HEK293 (cell line): ENCODE measurements around the gene IGF1R.

Experiments used
- CTCF ChIA-PET: fragments of 350-600 bp; formaldehyde crosslinking; extraction: SDS; loops from one replicate; lab custom pipeline; 2021; ENCODE audit warnings: antibody characterized with exemption; lab: Yijun Ruan, JAX
- POLR2A ChIA-PET: fragments of 300-600 bp; formaldehyde crosslinking; extraction: SDS; loops from one replicate; lab custom pipeline; 2020; ENCODE audit warnings: antibody characterized with exemption, inconsistent platforms; lab: Yijun Ruan, JAX
- H3K27ac ChIP-seq: fragments of 200-500 bp; sonication (Bioruptor generic); 2 replicates; pipeline ENCODE4 v1.5.1; 2014; ENCODE audit warnings: low read depth, low read length, control low read depth, inconsistent platforms; ENCODE audit errors: extremely low read depth
- H3K36me3 ChIP-seq, 2 experiments: fragments of 200-500 bp in 1 of 2; sonication (Bioruptor generic) in 1 of 2; 1 replicate in 1 of 2; 2 replicates in 1 of 2; pipeline ENCODE4 v1.5.1; 2014 to 2017; ENCODE audit warnings: inconsistent platforms in 2 of 2, low read length in 2 of 2; ENCODE audit not compliant: control insufficient read depth in 2 of 2, insufficient read depth in 1 of 2
- H3K4me1 ChIP-seq: fragments of 200-500 bp; sonication (Bioruptor generic); 2 replicates; pipeline ENCODE4 v1.5.1; 2014; ENCODE audit warnings: mild to moderate bottlenecking, low read length, inconsistent platforms; ENCODE audit not compliant: control insufficient read depth, insufficient read depth
- H3K4me3 ChIP-seq: 2 replicates; pipeline ENCODE4 v1.5.1; 2011; ENCODE audit warnings: low read depth, mild to moderate bottlenecking, control low read depth, low read length, moderate library complexity
- H3K9me3 ChIP-seq: fragments of 200-500 bp; sonication (Bioruptor generic); 2 replicates; pipeline ENCODE4 v1.5.1; 2014; ENCODE audit warnings: low read depth, low read length, inconsistent platforms; ENCODE audit not compliant: control insufficient read depth, insufficient read depth
- REPIN1 ChIP-seq: fragments of 450-650 bp; formaldehyde crosslinking; IDR thresholded peaks from 2 replicates; pipeline ENCODE4 v1.5.1; 2017; ENCODE audit warnings: missing biosample characterization, missing genetic modification characterization, low read depth
- SCRT1 ChIP-seq: fragments of 450-650 bp; formaldehyde crosslinking; IDR thresholded peaks from 2 replicates; pipeline ENCODE4 v1.5.1; 2016; ENCODE audit warnings: missing biosample characterization, missing genetic modification characterization, borderline replicate concordance
- SP2 ChIP-seq: fragments of 450-650 bp; formaldehyde crosslinking; IDR thresholded peaks from 2 replicates; pipeline ENCODE4 v1.5.1; 2016; ENCODE audit warnings: missing biosample characterization, missing genetic modification characterization
- ZIC2 ChIP-seq: fragments of 450-650 bp; formaldehyde crosslinking; IDR thresholded peaks from 2 replicates; pipeline ENCODE4 v1.5.1; 2016; ENCODE audit warnings: missing biosample characterization, missing genetic modification characterization
- ZNF112 ChIP-seq: fragments of 450-650 bp; formaldehyde crosslinking; IDR thresholded peaks from 2 replicates; pipeline ENCODE4 v1.5.0; 2017; ENCODE audit warnings: missing biosample characterization, missing genetic modification characterization
- ZNF169 ChIP-seq: fragments of 450-650 bp; formaldehyde crosslinking; IDR thresholded peaks from 2 replicates; pipeline ENCODE4 v1.5.1; 2016; ENCODE audit warnings: missing biosample characterization, missing genetic modification characterization
- ZNF174 ChIP-seq: fragments of 450-650 bp; formaldehyde crosslinking; IDR thresholded peaks from 2 replicates; pipeline ENCODE4 v1.5.0; 2017; ENCODE audit warnings: missing biosample characterization, mild to moderate bottlenecking, missing genetic modification characterization
- ZNF202 ChIP-seq: fragments of 450-650 bp; formaldehyde crosslinking; IDR thresholded peaks from 2 replicates; pipeline ENCODE4 v1.5.1; 2016; ENCODE audit warnings: missing biosample characterization, missing genetic modification characterization, borderline replicate concordance
- ZNF23 ChIP-seq: fragments of 450-650 bp; formaldehyde crosslinking; IDR thresholded peaks from 2 replicates; pipeline ENCODE4 v1.5.1; 2016; ENCODE audit warnings: missing biosample characterization, missing genetic modification characterization, borderline replicate concordance
- ZNF266 ChIP-seq: fragments of 450-650 bp; formaldehyde crosslinking; IDR thresholded peaks from 2 replicates; pipeline ENCODE4 v1.5.1; 2016; ENCODE audit warnings: missing biosample characterization, missing genetic modification characterization, low read depth
- ZNF404 ChIP-seq: fragments of 450-650 bp; formaldehyde crosslinking; IDR thresholded peaks from 2 replicates; pipeline ENCODE4 v1.5.1; 2017; ENCODE audit warnings: missing biosample characterization, missing genetic modification characterization
- ZNF433 ChIP-seq: fragments of 450-650 bp; formaldehyde crosslinking; IDR thresholded peaks from 2 replicates; pipeline ENCODE4 v1.5.1; 2016; ENCODE audit warnings: missing biosample characterization, missing genetic modification characterization, low read depth
- ZNF48 ChIP-seq: fragments of 450-650 bp; formaldehyde crosslinking; IDR thresholded peaks from 2 replicates; pipeline ENCODE4 v1.5.1; 2016; ENCODE audit warnings: missing biosample characterization, missing genetic modification characterization
- ZNF560 ChIP-seq: fragments of 450-650 bp; formaldehyde crosslinking; IDR thresholded peaks from 2 replicates; pipeline ENCODE4 v1.5.1; 2017; ENCODE audit warnings: missing biosample characterization, missing genetic modification characterization, borderline replicate concordance
- ZNF585B ChIP-seq: fragments of 450-650 bp; formaldehyde crosslinking; IDR thresholded peaks from 2 replicates; pipeline ENCODE4 v1.5.1; 2016; ENCODE audit warnings: missing biosample characterization, missing genetic modification characterization
- ZNF658 ChIP-seq: fragments of 450-650 bp; formaldehyde crosslinking; IDR thresholded peaks from 2 replicates; pipeline ENCODE4; 2016; ENCODE audit warnings: missing biosample characterization, missing genetic modification characterization
- ZNF660 ChIP-seq: fragments of 450-650 bp; IDR thresholded peaks from 2 replicates; pipeline ENCODE4 v1.5.1; 2018; ENCODE audit warnings: missing biosample characterization, mild to moderate bottlenecking, missing genetic modification characterization
- ZNF664 ChIP-seq: fragments of 450-650 bp; formaldehyde crosslinking; IDR thresholded peaks from 2 replicates; pipeline ENCODE4 v1.5.1; 2016; ENCODE audit warnings: missing biosample characterization, missing genetic modification characterization
- TF ChIP-seq, protein P1 (sequence below): fragments of 450-650 bp; formaldehyde crosslinking; IDR thresholded peaks from 2 replicates; pipeline ENCODE4; 2016; ENCODE audit warnings: missing biosample characterization, missing genetic modification characterization
- TF ChIP-seq, protein P2 (sequence below): fragments of 450-650 bp; IDR thresholded peaks from 2 replicates; pipeline ENCODE4 v1.5.1; 2018; ENCODE audit warnings: missing biosample characterization, mild to moderate bottlenecking, missing genetic modification characterization

IGF1R gene

DNA sequence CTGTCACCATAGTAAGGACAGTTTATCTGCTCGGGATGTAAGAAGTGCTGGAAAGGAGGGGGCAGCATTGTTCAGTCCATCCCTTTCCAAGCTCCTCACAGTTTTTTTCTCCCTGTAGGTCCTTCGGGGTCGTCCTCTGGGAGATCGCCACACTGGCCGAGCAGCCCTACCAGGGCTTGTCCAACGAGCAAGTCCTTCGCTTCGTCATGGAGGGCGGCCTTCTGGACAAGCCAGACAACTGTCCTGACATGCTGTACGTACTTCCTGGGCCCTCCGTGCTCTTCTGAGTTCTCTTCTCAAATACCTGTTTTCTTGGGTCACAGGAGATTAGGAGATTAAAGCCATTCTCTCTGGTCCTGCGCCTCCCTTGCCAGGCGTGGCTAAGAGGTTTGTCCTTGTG is 300.1 kb downstream of the IGF1R start:
- H3K4me1 ChIP-seq, result no peaks in the 10 kb centered on the region
- no peak overlapping the region for H3K27ac ChIP-seq
- ChIA-PET POLR2A (no interaction called here), CTCF (interaction anchor here (0.5 kb wide), 1 partner anchor 169 kb away, joined by 4 read pairs; no protein-coding TSS in a partner anchor)
- H3K36me3 ChIP-seq, result peaks cover 7 to 84% of the 10 kb centered on the region in 2 experiments; a peak in 2 of 3 replicates
- TF ChIP-seq ZNF660, result no peak
- TF ChIP-seq, protein P1, sequence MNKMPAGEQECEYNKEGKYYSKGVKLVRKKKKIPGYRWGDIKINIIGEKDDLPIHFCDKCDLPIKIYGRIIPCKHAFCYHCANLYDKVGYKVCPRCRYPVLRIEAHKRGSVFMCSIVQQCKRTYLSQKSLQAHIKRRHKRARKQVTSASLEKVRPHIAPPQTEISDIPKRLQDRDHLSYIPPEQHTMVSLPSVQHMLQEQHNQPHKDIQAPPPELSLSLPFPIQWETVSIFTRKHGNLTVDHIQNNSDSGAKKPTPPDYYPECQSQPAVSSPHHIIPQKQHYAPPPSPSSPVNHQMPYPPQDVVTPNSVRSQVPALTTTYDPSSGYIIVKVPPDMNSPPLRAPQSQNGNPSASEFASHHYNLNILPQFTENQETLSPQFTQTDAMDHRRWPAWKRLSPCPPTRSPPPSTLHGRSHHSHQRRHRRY (tag by site-specific recombination), result no peak
- no peak overlapping the region for H3K4me3 ChIP-seq
- no peaks in the 10 kb centered on the region for H3K9me3 ChIP-seq

DNA sequence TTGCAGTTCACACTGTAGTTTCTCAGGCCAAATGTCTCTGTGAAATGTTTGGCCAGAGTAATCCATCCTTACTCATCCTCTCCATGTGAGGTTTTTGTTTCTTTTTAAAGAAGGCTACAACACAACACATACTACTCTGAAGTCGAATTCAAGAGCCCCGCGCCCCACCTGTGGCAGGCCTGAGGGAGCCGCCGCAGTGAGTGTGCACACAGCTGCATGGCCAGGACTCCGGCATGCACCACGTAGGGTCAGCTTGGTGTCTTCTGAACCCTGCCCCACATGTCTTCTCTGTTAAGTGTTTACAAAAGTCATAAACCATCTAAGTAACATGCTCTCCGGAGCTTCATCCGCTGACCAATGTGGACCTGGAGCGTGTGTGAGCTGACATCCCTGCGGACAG is 300.6 kb downstream of the IGF1R start:
- Histone ChIP-seq H3K36me3 (peaks cover 7 to 89% of the 10 kb centered on the region in 2 experiments; a peak in 2 of 3 replicates), H3K4me3 (no peak overlapping the region), H3K9me3 (no peaks in the 10 kb centered on the region), H3K27ac (no peak overlapping the region), H3K4me1 (no peaks in the 10 kb centered on the region)
- TF ChIP-seq ZNF404 (no peak), ZNF174 (tag by site-specific recombination) (no peak), ZNF664 (no peak), ZNF266 (tag by site-specific recombination) (no peak), REPIN1 (tag by site-specific recombination) (no peak)
- ChIA-PET POLR2A (no interaction called here), CTCF (interaction anchor here (0.6 to 1.0 kb wide), 2 partner anchors 87 to 129 kb away, joined by 3 read pairs; no protein-coding TSS in a partner anchor)

DNA sequence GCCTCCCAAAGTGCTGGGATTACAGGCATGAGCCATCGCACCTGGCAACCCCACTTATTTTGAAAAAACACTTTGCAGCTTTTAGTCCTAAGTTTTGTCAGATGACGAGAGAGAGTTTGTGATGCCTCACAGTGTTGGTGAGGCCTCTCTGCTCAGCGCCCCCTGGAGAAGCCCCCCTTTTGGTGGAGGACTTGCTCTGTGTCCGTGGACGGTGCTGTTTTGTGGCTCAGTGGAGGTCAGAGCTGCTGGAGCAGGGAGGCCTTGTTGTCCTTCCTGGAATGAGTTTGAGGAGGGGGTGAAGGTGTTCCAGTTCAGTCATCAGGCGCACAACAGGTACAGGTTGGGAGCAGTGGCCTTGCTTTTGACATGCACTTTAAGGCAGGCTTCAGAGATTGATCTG is 301.3 kb downstream of the IGF1R start:
- no peaks in the 10 kb centered on the region for H3K9me3 ChIP-seq
- TF ChIP-seq, protein P2, sequence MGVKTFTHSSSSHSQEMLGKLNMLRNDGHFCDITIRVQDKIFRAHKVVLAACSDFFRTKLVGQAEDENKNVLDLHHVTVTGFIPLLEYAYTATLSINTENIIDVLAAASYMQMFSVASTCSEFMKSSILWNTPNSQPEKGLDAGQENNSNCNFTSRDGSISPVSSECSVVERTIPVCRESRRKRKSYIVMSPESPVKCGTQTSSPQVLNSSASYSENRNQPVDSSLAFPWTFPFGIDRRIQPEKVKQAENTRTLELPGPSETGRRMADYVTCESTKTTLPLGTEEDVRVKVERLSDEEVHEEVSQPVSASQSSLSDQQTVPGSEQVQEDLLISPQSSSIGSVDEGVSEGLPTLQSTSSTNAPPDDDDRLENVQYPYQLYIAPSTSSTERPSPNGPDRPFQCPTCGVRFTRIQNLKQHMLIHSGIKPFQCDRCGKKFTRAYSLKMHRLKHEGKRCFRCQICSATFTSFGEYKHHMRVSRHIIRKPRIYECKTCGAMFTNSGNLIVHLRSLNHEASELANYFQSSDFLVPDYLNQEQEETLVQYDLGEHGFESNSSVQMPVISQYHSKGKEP (tag by site-specific recombination), result no peak
- no peak for TF ChIP-seq ZNF23 (tag by site-specific recombination)
- no peak for TF ChIP-seq ZNF112
- no peak for TF ChIP-seq ZNF658 (tag by site-specific recombination)
- TF ChIP-seq ZNF560 (tag by site-specific recombination), result no peak
- TF ChIP-seq ZIC2 (tag by site-specific recombination), result no peak
- no peak for TF ChIP-seq ZNF169
- TF ChIP-seq ZNF585B (tag by site-specific recombination), result no peak
- no peak for TF ChIP-seq ZNF202
- no peak for TF ChIP-seq ZNF433 (tag by site-specific recombination)
- TF ChIP-seq SCRT1 (tag by site-specific recombination), result no peak
- no peak for TF ChIP-seq SP2 (tag by site-specific recombination)
- TF ChIP-seq ZNF48 (tag by site-specific recombination), result no peak
- H3K4me3 ChIP-seq, result no peak overlapping the region
- ChIA-PET POLR2A (interaction anchor here (0.5 kb wide), 1 partner anchor 136 kb away, joined by 3 read pairs; no protein-coding TSS in a partner anchor), CTCF (interaction anchor here (0.6 to 1.6 kb wide), 3 partner anchors 86 to 128 kb away, joined by 3 to 5 read pairs (median 3); no protein-coding TSS in a partner anchor)
- H3K36me3 ChIP-seq, result peaks cover 7 to 89% of the 10 kb centered on the region in 2 experiments; a peak in 2 of 3 replicates
- H3K27ac ChIP-seq, result no peak overlapping the region
- H3K4me1 ChIP-seq, result no peaks in the 10 kb centered on the region
